Measurements from ENCODE around the gene AGAP1.
A peak's percentile ranks its signal among the peaks of the same experiment; 100 is the strongest.

Gene AGAP1

GRCh38 chr2:235572592-235572991 lies 78.7 kb downstream of the AGAP1 start:
- DNase-seq = no peak

- no peak for DNase-seq
These were observed 79.7 kb downstream of the AGAP1 start for GRCh38 chr2:235573331-235574221.

GRCh38 chr2:235575431-235575830 lies 81.6 kb downstream of the AGAP1 start:
- no peak for DNase-seq

DNA sequence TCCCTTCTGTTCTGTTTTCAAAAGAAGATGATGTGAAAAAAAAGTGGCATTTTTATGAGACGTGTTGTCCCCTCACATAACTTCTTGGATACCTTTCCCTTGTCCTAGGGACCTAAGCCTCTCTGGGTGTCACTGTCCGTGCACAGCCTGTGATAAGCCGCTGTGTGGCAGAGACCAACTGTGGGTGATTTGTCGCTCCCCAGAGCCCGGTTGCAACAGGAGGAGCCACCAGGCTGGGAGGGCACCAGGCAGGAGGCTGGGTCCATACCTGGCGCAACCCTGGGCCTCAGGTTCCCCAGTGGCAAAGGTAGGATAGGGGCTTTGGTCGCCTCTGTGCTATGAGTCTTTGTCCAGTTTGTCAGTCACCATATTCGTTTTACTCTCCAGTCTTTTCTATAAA lies 82.1 kb downstream of the AGAP1 start:
- no peak for DNase-seq

DNA sequence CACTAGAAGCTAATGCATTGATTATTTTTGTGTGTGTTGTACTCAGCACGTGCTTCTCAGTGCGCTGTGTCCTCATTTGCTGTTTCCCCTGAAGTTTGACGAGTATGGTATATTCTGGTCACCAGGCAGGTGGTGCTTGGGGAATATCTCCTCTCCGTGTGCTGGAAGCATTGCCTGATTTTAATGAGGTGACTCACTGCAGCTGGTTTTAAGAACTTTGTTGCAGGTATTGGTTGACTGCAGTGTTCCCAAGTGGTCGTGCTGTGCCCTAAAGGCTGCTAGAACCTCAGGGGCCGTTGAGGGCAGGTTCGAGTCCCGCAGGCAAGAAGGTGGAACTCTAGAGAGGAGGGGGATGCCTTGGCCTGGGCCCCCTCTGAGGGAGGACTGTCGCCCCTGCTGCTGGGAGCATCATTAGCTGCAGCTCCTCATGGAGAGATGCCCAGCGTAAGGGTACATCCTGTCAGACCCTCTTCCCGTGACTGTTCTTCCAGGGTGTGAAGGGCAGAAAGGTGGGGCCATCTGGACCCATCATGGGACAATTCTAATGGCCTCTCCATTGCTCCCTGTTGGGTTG lies 82.6 kb downstream of the AGAP1 start:
- DNase-seq = no peak

DNA sequence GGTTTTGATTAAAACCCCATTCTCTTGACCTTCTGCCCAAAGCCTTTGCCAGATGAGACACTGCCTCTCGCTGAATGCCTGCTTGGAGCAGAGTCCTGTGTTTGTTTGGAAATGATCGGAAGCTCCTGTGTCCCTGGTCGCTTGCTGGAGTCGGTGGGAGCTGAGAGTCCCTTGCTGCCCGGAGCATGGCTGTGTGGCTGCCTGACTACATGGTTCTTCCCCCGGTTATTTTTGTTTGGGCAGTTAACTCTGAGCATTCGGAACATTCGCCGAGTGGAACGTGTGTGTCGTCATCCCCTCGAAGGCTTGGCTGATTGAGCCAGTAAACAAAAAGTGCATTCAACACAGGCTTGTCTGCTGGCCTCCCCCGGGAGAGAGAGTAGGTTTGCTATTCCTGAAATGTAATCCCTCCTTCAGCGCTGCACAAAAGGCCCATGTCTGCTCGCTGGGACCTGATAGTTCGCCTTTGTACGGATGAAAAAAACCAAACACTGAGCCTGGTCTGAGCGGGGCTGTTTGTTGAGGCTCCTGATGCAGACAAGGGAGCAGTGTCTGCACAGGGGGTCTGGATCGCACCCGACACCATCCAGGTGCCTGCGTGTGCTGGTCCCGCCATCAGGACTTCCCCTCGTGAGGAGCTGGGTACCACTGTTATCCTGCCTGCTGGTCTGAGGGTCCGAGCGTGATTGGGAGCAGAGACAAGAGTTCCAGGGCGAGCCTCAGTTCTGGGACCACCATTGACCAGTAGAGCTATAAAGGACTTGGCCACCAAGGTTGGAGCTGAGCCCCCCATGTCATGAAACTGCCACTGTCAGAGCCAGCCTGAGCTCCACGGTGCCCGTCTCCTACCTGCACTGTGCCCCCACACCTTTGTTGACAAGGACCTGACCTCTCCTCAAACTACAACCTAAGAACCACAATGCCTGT lies 83.8 kb downstream of the AGAP1 start:
- peak; percentile 62 for DNase-seq

DNA sequence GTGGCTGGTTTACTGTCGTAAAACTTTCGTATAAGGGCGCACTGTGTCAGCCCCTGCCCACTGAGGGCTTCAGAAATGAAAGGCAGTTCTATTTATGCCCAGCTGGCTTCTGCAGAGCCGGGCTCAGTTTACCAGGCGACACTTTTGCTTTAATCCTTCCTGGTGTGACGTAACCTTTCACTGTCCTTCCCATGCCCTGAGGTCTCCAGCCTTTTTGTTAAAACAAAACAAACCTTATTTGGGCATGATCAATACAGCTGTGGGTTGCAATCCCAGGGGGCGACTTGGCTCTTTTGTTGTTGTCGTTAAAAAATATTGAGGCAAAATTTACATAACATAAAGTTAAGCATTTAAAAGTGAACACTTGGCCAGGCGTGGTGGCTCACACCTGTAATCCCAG lies 85.3 kb downstream of the AGAP1 start:
- no peak for DNase-seq

DNA sequence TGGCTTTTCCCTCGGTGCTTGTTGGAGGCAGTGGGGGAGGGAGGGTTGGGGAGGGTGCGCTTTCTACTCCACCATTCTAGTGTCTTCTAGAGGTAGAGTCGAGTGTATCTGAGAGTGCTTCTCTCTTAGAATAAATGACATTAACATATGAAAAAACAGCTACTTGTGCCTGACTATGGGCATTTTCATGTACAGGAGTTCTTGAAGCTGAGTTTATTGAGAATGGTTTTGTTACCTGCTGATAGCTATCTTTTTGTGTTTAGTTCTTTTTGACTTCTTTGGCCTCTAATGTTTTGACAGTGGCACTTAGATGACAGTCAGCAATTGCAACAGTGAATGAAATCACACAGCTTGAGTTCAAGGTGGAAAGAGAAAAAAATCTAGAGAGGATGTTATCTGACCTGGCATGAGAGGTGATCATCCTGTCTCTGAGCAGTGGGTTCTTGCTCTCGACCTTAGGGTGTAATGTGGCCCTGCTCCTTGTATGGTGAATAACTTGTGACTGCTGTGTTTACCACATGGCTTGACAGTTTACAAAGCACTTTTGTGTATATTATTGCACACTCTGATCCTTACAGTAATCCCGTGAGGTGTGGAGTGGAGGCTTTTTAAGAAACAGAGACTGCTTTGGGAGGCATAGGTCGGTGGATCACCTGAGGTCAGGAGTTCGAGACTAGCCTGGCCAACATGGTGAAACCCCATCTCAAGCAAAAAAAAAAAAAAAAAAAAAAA lies 86.7 kb downstream of the AGAP1 start:
- DNase-seq = no peak

DNA sequence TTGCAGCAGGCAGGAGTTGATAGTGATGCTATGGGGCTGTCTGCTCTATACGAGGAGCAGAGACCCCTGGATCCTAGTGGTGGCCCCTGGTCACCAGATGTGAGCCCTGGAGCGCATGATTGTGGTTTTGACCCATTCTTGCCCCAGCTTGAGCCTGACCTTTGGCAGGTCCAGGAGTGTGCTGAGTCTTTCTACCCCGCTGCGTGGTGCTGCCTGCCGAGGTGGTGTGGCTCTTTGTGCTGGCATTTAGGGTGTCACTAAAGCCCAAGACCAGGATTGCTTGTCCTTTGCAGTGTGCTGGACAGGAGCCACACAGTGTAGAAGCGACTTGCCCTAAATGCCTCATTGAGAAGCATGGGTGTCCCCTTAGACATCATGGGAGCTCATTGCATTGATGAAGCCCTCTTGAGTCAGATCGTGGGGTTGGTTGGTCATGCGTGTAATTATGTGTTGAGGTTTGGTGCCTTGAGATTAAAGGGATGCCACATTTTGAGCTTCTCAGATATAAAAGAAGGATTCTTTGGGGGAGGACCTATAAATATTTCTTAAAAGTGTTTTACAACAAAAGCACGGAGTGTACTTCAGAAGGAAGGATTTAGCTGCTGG lies 88.3 kb downstream of the AGAP1 start:
- no peak for DNase-seq

DNA sequence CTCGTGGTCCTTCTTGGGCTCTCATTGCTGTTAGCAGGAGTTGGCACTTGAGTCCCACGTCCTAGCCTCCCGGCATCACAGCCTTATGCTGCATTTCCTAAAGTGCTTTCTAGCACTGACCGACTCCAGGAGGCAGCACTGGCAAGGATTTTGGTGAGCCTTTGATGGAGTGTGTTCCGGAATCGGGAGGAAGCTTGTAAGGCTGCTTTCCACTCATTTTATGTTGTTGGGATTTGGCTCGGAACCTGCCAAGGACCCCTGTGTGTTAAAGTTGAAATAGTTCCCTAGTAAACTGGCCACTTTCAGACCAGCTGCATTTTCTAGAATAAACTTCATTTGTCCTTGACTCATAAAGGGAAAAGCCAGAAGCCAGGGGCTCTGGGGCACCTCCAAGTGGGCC lies 88.9 kb downstream of the AGAP1 start:
- DNase-seq = no peak

GRCh38 chr2:235583144-235583543 lies 89.3 kb downstream of the AGAP1 start:
- no peak for DNase-seq

DNA sequence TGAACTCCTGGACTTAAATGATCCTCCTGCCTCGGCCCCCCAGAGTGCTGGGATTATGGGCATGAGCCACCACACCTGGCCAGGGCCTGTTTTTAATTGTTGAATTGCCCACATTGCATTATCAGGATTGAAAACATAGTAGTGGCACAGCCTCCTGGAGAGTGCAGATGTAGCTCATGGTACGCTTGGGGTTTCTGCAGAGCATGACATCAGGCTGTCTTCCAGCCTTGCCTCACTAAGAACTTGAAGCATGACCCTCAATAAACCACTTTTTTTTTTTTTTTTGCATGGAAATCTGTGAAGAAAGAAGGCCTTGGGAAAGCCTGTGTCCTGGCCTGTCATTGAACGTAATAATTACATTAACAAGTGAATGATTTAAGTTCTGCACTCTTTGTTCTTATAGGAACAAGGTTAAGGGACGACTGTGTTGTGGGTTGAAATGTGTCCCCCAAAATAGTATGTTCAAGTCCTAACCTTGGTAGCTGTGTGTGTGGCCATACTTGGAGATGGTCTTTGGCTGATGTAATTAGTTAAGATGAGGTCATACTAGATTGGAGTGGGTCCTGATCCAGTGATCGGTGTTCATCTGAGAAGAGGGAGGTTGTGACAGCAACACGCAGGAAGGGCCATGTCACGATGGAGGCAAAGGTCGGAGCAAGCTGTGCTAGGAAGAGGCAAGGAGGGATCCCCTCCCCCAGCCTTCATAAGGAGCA lies 90.2 kb downstream of the AGAP1 start:
- no peak for DNase-seq

- no peak for DNase-seq
These were observed 90.8 kb downstream of the AGAP1 start for GRCh38 chr2:235584638-235585007.

GRCh38 chr2:235587202-235587601 lies 93.4 kb downstream of the AGAP1 start:
- no peak for DNase-seq

DNA sequence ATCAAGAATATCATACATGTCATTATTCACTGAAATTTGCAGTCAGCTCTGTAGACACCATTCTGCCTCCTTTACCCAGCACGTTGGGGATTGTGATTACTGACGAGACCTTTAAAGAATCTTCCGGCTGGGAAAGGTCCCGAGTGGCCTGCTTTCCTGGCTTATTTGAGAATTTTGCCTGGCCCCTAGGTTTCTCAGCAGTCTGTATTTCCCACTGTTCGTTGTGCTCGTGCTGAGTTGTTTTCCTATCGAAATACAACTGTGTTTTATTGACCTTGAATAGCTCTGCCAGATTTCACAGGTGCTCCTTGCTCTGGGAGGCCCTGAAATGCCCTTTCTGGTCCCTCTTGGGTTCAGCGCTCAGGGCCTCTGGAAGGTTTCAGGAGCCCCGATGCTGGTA lies 94.9 kb downstream of the AGAP1 start:
- DNase-seq = no peak

- DNase-seq = no peak
These were observed 97.4 kb downstream of the AGAP1 start for GRCh38 chr2:235591231-235591730.

DNA sequence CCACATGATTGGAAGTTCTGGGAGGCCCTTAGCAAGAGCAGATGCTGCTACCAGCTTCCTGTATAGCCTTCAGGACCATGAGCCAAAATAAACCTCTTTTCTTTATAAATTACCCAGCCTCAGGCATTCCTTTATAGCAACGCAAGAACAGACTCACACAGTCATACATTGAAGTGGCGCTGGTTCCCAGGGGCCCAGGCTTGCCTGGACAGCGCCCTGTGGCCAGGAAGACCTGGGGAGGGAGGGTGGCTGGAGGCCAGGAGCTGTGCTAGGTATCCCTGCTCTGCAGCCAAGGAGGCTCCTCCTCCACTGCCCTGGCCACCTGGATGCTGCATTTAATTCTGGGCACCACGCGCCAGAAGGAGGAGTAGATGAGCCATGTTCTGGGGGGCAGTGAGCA lies 98.1 kb downstream of the AGAP1 start:
- no peak for DNase-seq

DNA sequence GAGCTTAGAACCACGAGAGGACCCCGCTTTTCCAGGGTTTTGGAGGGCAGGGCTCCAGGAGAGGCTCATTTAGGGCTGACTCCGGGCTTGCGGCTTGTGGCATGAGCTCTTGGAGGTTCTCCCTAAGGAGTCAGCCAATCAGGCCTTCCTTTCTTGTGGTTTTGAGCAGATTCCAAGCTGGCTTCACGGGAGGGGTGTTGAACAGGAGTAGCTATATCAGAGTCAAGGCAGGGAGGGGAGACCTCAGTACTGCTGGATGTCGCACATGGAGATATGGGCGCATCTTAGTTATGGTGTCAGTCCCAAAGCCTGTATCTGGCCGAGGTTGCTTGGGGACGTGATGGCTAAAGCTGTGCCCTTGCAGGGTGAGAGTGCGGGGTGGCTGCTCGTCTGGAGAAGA lies 98.6 kb downstream of the AGAP1 start:
- DNase-seq = no peak

- no peak for DNase-seq
These were observed 99.0 kb downstream of the AGAP1 start for GRCh38 chr2:235592836-235593235.

- DNase-seq = peak; percentile 84
These were observed 100.2 kb downstream of the AGAP1 start for GRCh38 chr2:235594041-235594440.

- no peak for DNase-seq
These were observed 101.1 kb downstream of the AGAP1 start for GRCh38 chr2:235594964-235595363.
